IPS-NIHi7 (cell line): ENCODE measurements around the gene SMKR1.
A peak's percentile ranks its signal among the peaks of the same experiment; 100 is the strongest.
"Not testable (repeated sequence)": the region's sequence is repeated elsewhere in the genome, so short reads cannot be mapped to it uniquely, and the experiment has no call there.

Experiments used
- DNase-seq: peaks from one replicate; pipeline ENCODE4 v3.0.0; 2012; ENCODE audit warnings: mixed read lengths; ENCODE audit errors: extremely low spot score

The SMKR1 gene

DNA sequence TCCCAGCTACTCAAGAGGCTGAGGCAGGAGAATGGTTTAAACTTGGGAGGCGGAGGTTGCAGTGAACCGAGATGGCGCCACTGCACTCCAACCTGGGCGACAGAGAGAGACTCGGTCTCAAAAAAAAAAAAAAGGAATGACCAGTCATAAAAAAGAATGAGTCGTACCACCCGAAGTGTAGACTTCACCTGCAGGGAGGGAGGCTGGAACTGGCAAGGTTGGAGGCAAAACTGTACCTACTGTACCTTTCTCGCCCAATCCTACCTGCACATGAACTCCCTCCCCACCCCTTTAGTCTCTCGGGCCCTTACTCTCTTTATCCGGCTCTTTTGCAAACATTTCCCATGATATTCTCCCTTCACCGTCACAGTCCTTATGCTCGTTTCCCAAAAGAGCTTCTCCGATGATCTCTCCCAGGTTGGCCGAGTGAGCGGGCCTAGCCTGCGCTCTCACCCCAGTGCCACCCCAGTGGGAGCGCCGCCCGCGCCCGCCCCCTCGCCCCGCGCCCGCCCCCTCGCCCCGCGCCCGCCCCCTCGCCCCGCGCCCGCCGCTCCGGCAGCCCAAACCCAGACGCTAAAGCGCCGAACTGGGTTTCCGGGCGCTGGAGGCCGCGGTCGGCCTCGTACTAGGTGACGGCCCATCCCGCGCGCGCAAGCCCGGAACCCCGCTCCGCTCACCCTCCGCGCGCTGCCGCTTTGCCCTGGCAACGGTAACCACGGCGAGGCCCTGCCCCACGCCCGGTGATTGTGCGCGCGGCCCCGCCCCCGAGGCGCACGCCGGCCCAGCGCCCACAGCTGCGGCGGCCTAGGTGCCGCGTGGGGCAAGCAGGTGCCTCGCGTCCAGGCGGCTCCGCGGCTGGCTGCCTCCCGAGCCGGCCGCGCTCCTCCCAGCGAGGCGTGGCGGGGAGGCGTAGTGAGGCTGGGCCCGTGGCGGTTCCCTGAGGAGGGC is at the start of gene SMKR1:
Gene SMKR1 (plus strand): TSS at position 772 of the 948 bp plus-strand sequence. CDS start 294 bp downstream, outside the sequence.
- peak; percentile 73 for DNase-seq

DNA sequence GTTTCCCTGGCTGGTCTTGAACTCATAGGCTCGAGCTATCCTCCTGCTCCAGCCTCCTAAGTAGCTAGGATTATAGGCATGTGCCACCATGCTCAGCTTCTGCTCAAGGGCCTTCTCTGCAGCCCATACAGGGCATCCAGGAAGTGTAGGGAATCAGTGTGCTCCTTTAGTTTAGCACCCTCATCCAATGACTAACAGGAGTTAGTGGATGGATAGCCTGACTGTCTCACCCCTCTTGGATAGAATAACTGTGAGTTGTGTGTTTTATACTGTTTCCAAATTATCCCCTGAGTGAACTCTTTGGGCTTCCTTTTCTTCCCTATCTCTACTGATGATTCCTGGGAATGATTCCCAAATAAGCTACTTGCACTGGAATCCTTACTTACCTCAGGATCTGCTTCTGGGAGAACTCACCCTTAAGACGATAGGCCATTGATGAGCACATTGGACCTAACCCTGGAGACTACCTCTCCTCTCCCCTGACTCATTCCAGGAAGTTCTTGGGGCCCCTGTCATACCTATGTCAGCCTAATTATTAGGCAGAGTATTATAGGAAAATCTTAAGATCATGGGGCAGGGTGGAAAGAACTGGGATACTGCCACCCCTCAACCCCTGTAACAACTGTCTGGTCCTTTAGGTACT is 49.6 kb upstream of the SMKR1 start:
- no peak for DNase-seq

DNA sequence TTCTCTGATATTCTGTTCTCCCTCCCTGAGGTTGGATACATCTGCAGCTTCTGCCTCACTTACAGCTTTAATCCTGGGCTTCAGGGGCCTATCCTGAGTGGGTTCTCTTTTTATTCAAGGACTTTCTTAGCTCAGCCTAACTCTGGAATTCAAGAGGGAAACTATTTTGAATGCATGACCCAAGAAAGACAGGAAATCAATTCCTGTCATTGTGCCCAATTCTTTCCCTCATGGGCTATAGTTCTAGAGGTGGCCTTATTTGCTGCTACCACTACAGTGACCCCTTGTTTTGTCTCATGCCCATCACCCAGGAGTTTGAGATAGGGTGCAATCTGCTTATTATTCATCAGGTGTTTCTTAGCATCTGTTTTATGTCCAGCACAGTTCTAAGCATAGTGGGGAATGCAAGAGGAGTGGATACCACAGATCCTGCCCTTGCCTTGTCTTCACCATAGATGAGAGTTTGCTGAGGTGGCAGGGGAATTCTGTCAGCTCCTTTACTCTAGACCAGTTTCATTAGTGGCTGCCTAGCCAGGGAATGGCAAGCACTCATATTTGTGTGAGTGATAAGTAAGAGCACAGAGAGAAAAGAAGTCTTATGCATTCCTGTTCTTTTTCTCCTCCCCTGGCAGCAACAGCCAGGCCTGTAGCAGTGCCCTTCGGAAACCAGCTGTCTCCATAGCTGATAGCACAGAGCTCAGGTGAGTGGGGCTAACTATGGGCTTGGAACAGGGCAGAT is 48.7 kb upstream of the SMKR1 start:
- no peak for DNase-seq

DNA sequence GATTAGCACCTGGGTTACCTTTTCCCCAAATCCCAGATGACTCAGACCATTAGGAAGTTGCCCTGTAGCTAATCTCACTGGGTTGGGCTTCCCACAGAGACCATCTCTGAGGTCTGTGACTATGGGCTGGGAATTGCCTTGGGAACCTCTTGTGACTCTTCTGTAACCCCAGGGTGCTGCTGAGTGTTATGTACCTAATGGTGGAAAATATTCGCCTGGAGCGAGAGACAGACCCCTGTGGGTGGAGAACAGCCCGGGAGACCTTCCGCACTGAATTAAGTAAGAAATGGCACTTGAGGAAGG is 48.1 kb upstream of the SMKR1 start:
- DNase-seq: peak; percentile 78

DNA sequence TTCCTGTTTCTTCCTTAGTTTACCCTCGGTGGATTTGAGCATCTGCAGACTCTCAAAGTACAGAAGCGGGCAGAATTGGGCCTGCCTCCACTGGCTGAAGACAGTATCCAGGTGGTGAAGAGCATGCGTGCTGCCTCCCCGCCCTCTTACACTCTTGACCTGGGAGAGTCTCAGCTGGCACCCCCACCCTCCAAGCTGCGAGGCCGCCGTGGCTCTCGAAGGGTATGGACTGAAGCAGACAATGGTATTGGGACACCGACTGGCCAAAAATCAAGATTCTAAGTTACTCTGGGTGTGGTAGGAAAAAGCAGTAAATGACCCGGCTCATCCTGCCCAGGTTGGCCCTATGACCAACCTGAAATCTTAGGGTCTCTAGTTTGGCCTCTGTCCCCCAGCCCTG is 45.9 kb upstream of the SMKR1 start:
- DNase-seq: no peak

DNA sequence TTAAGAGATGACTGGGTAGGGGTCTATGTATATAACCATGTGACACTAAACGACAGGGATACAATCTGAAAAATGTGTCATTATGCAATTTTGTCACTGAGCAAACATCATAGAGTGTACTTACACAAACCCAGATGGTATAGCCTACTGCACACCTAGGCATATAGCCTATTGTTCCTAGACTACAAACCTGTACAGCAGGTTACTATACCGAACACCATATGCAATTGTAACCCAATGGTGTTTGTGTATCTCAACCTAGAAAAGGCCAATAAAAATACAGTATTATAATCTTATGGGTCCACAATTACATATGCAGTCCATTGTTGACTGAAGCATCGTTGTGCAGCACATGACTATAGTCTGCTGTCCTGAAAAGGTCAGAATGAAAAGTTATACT is 45.2 kb upstream of the SMKR1 start:
- no peak for DNase-seq

DNA sequence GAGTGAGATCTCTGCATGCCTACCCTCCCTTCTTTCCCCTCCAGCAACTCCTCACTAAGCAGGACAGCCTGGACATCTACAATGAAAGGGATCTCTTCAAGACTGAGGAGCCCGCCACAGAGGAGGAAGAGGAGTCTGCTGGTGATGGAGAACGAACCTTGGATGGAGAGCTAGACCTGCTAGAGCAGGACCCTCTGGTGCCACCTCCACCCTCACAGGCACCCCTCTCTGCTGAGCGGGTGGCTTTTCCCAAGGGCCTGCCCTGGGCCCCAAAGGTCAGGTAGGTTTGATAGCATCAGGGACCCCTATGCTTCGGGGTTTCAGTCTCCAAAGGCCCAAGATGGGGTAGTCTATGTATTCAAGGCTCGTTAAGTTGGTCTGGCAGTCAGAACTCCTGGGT is 44.2 kb upstream of the SMKR1 start:
- no peak for DNase-seq

DNA sequence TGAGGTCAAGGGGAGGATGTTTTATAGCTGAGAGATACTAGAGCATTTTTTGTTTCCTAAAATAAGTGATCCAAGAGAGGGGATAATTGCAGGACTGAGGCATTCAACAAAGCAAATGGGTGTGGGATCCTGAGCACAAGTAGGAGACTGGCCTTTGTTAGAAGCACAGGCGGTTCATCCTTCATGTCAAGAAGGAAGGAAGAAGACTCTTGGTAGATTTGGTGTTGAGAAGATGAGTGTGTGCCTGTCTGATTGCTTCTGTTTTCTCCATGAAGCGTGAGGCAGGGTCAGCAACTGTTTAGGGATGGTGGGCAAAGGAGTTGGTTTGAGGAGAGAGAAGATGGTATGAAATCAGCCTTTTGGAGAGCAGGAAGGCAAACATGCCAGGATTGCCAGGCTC is 40.5 kb upstream of the SMKR1 start:
- DNase-seq: no peak

DNA sequence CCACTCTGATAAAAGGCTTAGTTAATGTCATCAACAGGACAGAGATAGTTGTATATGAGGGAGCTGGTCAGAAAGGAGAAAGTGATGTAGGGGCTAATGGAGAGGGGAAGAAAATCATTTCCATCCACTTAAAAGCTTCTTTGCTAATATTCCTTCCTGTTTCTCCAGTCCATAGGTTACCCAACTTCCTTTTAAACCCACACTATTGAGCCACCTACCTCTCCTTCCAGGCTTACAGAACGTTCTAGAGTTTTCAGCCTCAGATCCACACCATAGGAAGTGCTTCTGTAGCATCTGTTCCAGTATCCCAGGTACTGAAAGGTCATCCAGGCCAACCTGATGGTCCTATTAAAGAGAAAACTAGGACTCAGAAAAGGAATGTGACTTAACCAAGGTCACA is 39.9 kb upstream of the SMKR1 start:
- DNase-seq: no peak

DNA sequence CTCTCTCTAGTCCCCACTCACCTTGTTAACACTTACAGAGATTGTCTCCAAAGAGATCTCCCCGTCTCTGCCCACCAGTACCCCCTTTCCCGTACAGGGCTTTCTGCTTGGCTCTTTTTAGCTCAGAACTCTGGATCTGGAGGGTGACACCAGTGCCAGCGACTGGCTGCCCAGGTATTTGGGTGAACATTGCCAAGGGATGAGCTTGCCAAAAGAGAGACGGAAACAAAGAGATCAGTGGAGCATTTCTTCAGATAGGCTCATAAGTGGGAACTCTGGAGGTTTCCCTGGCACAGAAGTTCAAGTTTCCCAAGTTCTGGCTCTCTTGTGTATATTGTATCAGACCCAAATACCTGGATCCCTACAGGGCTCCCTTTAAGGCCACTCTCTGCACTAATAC is 38.1 kb upstream of the SMKR1 start:
- no peak for DNase-seq

DNA sequence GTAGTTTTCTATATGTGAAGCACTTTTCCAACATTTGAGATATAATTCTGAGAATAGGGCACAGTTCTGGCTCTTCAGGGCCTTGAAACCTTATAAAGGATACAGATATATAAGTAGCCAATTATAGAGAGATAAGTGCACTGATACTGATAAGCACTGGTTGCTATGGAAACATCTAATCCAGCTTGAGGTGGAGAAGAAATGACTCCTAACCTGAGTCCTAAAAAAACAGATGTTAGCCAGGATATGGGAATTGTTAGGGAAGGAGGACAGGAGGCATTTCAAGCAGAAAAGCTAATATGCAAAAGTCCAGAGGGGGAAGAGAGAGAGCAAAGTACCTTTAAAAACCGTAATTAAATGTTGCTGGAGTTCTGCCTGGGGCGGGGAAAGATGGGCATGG is 37.3 kb upstream of the SMKR1 start:
- no peak for DNase-seq

DNA sequence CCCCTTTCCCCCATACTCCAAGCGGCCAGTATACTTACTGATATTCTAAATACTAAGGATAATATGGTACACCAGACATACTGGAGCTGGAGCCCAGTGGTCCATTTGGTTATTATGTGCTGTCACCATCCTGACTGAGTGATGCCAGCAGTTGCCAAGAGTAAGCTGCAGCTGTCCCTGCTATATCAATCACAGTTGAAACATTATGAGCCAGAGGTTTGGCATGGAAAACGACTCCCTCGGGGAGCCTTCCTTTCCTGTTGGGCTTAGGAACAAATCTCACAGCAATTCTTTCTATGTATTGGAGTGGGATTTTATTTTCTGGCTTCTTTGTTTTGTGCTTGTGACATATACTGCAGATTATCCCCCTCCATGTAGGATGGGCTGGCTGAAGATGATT is 35.5 kb upstream of the SMKR1 start:
- no peak for DNase-seq

DNA sequence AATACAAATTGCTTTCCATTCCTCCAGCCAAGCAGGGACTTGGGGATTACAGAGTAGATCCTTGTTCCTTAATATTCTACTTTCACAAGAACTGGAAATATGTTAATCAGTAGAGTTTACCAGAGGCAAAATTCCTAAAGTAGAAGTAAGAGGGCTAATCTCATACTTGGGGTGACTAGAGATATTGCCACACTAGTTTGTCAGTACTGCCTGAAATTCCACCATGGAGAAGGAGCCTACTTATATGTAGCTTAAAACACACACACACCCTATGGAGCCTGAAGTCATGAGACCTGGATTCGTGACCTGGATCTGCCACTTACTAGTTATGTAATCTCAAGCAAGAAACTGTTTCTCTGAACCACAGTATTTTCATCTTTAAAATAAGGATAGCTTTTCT is 34.2 kb upstream of the SMKR1 start:
- no peak for DNase-seq

DNA sequence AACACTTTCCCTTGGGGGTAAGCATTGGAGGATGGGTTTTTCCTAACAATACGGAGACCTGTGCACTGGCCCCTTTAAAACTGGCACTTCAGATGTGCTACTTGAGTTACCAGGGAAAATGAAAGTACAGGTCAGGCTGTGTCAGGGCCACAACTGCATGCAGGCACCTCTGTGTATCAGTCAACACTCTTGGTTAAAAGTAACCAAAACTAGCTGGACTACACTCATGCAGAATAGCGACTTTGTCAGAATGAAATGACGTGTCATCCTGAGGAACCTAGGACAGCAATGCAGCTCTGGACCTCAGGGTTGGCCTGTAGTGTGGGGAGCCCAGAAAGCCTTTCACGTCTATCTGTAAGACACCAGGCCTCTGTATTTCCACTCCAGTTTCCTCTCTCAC is 33.8 kb upstream of the SMKR1 start:
- no peak for DNase-seq

DNA sequence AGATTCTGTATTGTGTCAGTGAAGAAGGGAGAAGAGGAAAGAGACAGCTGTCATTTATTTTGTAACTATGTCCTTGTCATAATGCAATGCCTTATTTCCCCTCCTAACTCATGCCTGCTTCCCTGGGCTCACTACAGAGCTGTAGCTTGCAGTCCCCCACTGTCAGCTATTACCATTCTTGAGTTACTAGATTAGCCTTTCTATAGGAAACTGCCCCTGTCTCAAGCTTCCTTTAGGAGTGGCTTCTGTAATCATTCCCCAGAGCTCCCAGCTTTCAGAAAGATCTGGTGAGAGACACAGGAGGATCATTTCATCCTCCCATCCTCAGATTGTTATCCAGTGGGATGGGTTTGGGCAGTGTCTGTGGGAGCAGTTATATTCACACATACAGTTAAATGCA is 32.4 kb upstream of the SMKR1 start:
- peak; percentile 61 for DNase-seq

DNA sequence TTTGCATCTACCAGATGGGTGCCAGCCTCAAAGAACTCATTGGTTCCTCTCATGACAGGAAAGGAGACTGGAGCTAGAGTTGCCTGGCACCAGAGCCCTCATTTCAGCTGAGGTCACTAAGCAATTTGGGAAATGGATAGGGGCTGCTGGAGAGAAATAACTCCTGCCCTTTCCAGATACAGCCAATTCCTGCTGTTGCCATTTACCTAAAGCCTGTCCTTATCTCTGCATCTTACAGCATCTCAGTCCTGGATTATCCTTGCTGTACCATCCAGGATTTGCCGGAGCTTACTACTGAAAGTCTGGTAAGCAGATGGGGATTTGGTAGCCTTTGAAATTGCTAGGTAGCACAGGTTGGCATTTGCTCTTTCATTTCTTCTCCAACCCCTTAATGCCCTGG is 31.9 kb upstream of the SMKR1 start:
- no peak for DNase-seq

DNA sequence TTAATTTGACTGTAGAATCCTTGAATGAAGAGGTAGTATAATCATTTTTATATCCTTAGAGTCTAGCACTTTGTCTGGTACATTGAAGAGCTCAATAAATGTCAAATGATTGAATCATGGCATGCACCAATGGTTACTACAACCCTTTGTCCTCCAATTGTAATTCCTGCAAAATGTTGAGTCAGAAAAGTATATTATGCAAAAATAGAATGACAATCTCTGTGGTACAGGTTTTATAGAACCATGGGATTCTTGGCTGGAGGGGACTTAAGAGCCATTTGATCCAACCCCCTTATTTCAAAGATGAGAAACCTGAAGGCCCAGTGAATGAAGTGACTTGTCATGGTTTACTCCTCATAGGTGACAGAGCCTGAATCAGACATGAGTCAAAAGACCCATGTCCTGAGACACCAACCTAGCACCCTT is 30.9 kb upstream of the SMKR1 start:
- DNase-seq: no peak

DNA sequence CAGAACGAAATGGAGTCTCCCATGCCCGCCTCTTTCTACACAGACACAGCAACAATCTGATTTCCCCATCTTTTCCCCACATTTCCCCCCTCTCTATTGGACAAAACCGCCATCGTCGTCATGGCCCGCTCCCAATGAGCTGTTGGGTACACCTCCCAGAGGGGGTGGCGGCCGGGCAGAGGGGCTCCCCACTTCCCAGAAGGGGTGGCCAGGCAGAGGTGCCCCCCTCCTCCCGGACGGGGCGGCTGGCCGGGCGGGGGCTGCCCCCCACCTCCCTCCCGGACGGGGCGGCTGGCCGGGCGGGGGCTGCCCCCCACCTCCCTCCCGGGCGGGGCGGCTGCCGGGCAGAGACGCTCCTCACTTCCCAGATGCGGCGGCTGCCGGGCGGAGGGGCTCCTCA is 26.4 kb upstream of the SMKR1 start:
- DNase-seq: not testable (repeated sequence)

DNA sequence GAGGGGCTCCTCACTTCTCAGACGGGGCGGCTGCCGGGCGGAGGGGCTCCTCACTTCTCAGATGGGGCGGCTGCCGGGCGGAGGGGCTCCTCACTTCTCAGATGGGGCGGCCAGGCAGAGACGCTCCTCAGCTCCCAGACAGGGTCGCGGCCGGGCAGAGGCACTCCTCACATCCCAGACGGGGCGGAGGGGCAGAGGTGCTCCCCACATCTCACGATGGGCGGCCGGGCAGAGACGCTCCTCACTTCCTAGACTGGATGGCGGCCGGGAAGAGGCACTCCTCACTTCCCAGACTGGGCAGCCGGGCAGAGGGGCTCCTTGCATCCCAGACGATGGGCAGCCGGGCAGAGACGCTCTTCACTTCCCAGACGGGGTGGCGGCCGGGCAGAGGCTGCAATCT is 25.9 kb upstream of the SMKR1 start:
- not testable (repeated sequence) for DNase-seq

DNA sequence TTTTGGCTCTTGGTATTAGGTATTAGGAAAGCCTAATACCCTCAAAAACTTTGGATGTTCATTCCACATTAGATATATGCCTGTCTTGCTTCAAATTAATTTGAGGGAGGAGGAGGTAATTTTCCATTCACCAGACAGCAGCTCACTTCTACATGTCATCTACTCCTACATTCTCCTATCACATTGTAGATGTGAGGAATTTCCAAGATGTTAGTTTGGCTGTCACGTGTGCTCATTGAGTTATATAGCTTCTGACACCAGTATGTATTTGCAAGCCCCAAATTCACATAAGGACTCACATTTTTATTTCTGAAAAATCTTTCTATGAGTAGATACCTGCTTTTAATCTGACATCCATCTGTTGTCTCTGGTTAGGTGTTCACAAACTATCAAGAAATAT is 22.5 kb upstream of the SMKR1 start:
- DNase-seq: no peak

DNA sequence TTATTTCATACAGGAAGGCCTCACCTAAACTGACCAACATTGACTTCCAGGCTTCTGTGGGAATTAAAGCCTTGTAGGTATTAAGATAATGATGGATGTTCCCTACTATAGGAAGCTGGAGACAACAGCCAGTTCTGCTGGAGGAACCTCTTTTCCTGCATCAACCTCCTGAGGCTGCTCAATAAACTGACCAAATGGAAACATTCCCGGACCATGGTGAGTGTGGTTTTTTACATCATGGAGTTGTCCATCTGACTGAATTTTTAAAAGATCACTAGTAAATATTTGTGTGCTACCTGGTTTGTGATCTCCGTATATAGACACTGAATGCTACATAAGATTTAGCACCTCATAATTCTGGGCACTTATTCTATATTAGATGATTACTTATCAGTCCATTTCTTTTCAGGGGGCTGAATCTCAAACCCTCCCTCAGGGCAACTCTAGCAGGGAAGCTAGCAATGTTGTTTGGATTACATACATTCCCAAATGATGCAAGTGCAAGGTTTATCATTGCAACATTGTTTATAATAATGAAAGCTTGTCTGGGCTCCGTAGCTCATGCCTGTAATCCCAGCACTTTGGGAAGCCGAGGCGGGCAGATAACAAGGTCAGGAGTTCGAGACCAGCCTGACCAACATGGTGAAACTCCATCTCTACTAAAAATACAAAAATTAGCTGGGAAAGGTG is 21.5 kb upstream of the SMKR1 start:
- DNase-seq: no peak

DNA sequence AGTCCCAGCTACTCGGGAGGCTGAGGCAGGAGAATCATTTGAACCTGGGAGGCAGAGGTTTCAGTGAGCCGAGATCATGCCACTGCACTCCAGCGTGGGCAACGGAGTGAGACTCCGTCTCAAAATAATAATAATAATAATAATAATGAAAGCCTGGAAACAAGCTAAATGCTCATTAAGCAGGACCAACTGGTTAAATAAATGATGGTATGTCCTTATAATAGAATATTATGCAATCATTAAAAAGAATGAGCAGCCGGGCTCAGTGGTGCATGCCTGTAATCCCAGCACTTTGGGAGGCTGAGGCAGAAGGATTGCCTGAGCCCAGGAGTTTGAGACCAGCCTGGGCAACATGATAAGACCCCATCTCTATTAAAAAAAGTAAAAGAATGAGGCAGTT is 21.0 kb upstream of the SMKR1 start:
- DNase-seq: not testable (repeated sequence)
